LNCAP (cell line): ENCODE results near the gene MKRN2OS.

ENCODE experiments used
- CTCF ChIP-seq: fragments of 450-650 bp; IDR thresholded peaks from 2 replicates; pipeline ENCODE4 v1.5.1; 2017; ENCODE audit warnings: mild to moderate bottlenecking

Gene MKRN2OS

DNA sequence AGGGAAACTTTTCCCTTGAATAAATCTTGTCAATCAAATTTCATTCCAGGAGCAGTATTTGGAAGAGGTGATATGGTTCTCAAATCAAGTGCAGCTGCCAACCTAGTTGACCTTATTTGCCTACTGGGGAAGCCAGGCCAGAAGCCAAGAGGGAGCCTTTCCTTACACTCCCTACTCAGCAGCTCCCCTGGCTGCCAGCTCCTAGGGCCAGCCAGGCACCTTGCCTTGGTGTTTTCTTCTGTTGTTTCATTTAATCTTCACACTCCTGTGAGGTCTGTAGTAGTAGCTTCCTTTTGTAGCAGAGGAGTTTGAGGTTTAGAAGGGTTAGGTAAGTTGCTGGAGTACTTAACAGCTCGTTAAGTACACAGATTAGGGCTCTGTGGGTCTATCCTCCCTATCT, 22.6 kb downstream of the MKRN2OS start:
- peak; percentile 29; the same call in 1 of the 2 replicates for TF ChIP-seq CTCF

GRCh38 chr3:12521010-12521409, 24.3 kb downstream of the MKRN2OS start:
- no peak for TF ChIP-seq CTCF

- no peak for TF ChIP-seq CTCF
Observed at GRCh38 chr3:12518261-12519028, 26.9 kb downstream of the MKRN2OS start.

DNA sequence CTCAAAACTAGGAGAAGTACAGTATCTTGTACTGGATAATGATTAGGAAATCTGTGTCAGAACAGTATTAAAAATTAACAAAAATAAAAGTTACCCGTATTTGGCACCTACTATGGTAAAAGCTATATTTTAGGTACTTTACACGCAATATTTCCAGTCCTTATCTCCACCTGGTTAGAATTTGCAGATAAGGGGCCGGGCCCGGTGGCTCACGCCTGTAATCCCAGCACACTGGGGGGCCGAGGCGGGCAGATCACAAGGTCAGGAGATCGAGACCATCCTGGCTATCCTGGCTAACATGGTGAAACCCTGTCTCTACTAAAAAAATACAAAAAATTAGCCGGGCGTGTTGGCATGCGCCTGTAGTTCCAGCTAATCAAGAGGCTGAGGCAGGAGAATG, 28.4 kb downstream of the MKRN2OS start:
- TF ChIP-seq CTCF, result no peak

DNA sequence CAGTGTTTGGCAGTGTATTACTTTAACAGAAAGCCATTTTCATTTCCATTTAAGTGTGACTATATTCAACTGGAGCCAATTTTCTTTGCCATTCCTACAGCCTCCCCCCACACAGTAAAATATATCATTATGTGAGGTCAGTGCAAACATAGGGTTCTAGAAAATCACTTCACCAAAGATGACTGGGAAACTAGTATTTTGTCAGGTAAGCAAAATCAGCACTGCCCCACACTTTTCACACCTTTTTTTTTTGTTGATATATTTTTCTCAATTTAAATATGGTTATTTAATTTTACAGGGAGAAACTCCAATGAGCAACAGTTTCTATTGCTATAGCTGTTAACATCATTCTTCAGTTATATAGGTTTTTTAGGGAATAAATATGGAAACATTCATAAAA, 29.7 kb downstream of the MKRN2OS start:
- no peak for TF ChIP-seq CTCF

DNA sequence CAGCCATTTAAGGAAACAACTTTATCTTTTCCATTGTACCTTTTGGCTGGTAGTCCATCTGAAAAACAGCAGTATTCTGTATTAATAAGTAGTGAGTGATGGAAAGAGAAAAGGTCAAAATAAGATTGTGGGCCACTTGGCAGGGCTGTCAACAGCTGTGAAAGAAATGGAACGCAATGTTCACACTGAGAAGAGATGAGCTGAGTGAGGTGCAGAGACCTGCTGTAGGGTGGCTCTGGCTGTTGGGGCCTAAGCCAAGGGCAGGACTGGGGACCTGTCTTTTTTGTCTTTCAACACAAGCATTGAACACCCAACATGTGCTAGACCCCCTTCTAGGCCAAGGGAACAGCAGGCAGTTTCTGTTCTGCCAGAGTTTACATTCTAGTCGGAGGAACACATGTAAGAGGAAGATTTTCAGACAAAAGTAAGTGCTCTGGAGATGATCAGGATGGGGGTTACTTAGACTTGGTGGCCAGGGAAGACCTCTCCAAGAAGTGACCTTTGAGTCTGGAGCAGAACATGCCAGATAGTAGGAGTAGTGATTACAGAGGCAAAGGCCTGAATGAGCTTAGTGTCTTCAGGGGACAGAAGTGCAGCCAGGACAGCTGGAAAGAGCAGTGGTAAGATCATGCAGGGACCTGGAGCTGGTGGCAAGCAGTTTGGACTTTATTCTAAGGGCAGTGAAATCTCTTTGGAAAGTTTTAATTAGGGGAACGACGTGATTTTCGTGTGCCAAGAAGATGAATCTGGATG, 31.4 kb downstream of the MKRN2OS start:
- no peak for TF ChIP-seq CTCF

- TF ChIP-seq CTCF, result no peak
Observed at GRCh38 chr3:12512534-12513118, 32.7 kb downstream of the MKRN2OS start.
